ENCODE results near the gene RSPH4A. TPM values are rescaled to one million over a fixed set of nuclear protein-coding genes. Genes with fewer than 3 reads are reported as not detected.
"Not testable (repeated sequence)": the region's sequence is repeated elsewhere in the genome, so short reads cannot be mapped to it uniquely, and the experiment has no call there.

RSPH4A gene
- polyA plus RNA-seq, 1 donor from 2014 or later, result 11.0 TPM

DNA sequence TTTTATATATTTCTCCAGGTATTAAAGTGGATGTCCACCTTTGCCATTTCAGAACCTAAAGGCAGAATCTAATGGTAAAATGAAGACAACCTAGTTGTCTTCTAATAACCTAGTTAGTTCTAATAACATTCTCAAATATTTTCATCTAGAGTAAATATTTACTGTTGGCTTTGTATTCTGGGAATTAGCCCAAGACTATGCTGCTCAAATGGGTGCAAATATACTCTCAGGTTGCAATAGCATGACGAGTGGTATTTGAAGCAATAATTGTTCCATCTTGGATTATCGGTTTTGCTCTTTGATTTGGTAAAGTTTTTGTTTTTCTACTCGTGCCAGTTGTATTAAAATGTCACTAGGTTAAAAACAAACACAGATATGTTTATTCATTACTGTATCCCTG, 21.0 kb upstream of the RSPH4A start:
- Histone ChIP-seq H3K36me3 (ENCODE audit: insufficient read depth, low read length) (peaks cover 19% of the 10 kb centered on the region), H2AFZ (ENCODE audit: low read depth, low read length) (no peak overlapping the region), H3K27ac (ENCODE audit: low read length) (no peak overlapping the region), H3K9ac (ENCODE audit: low read length) (no peak overlapping the region), H3F3A (ENCODE audit: insufficient read depth, low read length, poor library complexity, severe bottlenecking) (no peaks in the 10 kb centered on the region), H3K27me3 (ENCODE audit: insufficient read depth, low read depth, low read length) (no peaks in the 10 kb centered on the region), H3K4me2 (ENCODE audit: low read length) (no peak overlapping the region), H3K9me3 (ENCODE audit: low read length) (no peaks in the 10 kb centered on the region), H3K79me2 (replicated peaks; ENCODE audit: insufficient read depth, low read length) (no peaks in the 10 kb centered on the region), H3K9me2 (ENCODE audit: insufficient read depth, low read length) (no peaks in the 10 kb centered on the region), H4K20me1 (ENCODE audit: insufficient read depth) (no peaks in the 10 kb centered on the region), H3K4me3 (ENCODE audit: low read length) (no peak overlapping the region)
- TF ChIP-seq RAD21 (conservative IDR thresholded peaks at IDR 0.05), result no peak

DNA sequence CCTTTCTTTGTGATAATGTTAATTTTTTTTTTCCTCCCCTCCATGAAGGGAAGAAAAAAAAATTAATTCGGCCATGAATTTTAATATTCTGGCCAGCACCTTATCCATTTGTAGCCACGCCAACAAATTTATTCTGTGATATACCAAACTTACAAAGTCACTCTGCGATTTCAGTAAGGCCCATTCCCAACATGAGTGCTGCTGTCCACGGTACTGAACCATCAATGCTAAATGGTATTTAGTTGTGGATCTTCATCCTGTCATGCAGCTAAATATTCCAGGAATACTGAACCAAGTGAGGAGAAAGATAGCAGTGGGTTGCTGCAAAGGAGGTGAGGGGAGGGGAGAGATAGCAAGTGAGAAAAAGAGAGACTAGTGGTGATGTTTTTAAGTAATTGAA, 19.5 kb upstream of the RSPH4A start:
- no peak overlapping the region for H3K4me3 ChIP-seq (ENCODE audit: low read length)
- no peaks in the 10 kb centered on the region for H3F3A ChIP-seq (ENCODE audit: insufficient read depth, low read length, poor library complexity, severe bottlenecking)
- H2AFZ ChIP-seq (ENCODE audit: low read depth, low read length), result no peak overlapping the region
- no peak overlapping the region for H3K27ac ChIP-seq (ENCODE audit: low read length)
- no peaks in the 10 kb centered on the region for H3K27me3 ChIP-seq (ENCODE audit: insufficient read depth, low read depth, low read length)
- no peaks in the 10 kb centered on the region for H3K9me3 ChIP-seq (ENCODE audit: low read length)
- no peaks in the 10 kb centered on the region for H3K79me2 ChIP-seq (replicated peaks; ENCODE audit: insufficient read depth, low read length)
- no peak overlapping the region for H3K9ac ChIP-seq (ENCODE audit: low read length)
- no peak for TF ChIP-seq MXI1 (conservative IDR thresholded peaks at IDR 0.05; ENCODE audit: poor library complexity, severe bottlenecking)
- no peak for TF ChIP-seq RAD21 (conservative IDR thresholded peaks at IDR 0.05)
- TF ChIP-seq, protein P1, sequence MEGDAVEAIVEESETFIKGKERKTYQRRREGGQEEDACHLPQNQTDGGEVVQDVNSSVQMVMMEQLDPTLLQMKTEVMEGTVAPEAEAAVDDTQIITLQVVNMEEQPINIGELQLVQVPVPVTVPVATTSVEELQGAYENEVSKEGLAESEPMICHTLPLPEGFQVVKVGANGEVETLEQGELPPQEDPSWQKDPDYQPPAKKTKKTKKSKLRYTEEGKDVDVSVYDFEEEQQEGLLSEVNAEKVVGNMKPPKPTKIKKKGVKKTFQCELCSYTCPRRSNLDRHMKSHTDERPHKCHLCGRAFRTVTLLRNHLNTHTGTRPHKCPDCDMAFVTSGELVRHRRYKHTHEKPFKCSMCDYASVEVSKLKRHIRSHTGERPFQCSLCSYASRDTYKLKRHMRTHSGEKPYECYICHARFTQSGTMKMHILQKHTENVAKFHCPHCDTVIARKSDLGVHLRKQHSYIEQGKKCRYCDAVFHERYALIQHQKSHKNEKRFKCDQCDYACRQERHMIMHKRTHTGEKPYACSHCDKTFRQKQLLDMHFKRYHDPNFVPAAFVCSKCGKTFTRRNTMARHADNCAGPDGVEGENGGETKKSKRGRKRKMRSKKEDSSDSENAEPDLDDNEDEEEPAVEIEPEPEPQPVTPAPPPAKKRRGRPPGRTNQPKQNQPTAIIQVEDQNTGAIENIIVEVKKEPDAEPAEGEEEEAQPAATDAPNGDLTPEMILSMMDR (IDR thresholded peaks at IDR 0.05; ENCODE audit: poor library complexity, severe bottlenecking), result no peak
- TF ChIP-seq POLR2AphosphoS5 (IDR thresholded peaks at IDR 0.05), result no peak
- TF ChIP-seq, protein P2, sequence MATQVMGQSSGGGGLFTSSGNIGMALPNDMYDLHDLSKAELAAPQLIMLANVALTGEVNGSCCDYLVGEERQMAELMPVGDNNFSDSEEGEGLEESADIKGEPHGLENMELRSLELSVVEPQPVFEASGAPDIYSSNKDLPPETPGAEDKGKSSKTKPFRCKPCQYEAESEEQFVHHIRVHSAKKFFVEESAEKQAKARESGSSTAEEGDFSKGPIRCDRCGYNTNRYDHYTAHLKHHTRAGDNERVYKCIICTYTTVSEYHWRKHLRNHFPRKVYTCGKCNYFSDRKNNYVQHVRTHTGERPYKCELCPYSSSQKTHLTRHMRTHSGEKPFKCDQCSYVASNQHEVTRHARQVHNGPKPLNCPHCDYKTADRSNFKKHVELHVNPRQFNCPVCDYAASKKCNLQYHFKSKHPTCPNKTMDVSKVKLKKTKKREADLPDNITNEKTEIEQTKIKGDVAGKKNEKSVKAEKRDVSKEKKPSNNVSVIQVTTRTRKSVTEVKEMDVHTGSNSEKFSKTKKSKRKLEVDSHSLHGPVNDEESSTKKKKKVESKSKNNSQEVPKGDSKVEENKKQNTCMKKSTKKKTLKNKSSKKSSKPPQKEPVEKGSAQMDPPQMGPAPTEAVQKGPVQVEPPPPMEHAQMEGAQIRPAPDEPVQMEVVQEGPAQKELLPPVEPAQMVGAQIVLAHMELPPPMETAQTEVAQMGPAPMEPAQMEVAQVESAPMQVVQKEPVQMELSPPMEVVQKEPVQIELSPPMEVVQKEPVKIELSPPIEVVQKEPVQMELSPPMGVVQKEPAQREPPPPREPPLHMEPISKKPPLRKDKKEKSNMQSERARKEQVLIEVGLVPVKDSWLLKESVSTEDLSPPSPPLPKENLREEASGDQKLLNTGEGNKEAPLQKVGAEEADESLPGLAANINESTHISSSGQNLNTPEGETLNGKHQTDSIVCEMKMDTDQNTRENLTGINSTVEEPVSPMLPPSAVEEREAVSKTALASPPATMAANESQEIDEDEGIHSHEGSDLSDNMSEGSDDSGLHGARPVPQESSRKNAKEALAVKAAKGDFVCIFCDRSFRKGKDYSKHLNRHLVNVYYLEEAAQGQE (IDR thresholded peaks at IDR 0.05; ENCODE audit: borderline replicate concordance), result no peak
- no peak for TF ChIP-seq TAF1 (IDR thresholded peaks at IDR 0.05; ENCODE audit: low read depth)
- no peak for TF ChIP-seq EP300 (conservative IDR thresholded peaks at IDR 0.05; ENCODE audit: poor library complexity, severe bottlenecking)
- no peak for TF ChIP-seq SMC3 (conservative IDR thresholded peaks at IDR 0.05; ENCODE audit: poor library complexity)
- no peak for TF ChIP-seq EZH2 (IDR thresholded peaks at IDR 0.05; ENCODE audit: borderline replicate concordance, insufficient read depth, low read length, poor library complexity, severe bottlenecking)
- H4K20me1 ChIP-seq (ENCODE audit: insufficient read depth), result no peaks in the 10 kb centered on the region
- H3K9me2 ChIP-seq (ENCODE audit: insufficient read depth, low read length), result no peaks in the 10 kb centered on the region
- peaks cover 11% of the 10 kb centered on the region for H3K36me3 ChIP-seq (ENCODE audit: insufficient read depth, low read length)
- H3K4me2 ChIP-seq (ENCODE audit: low read length), result no peak overlapping the region

DNA sequence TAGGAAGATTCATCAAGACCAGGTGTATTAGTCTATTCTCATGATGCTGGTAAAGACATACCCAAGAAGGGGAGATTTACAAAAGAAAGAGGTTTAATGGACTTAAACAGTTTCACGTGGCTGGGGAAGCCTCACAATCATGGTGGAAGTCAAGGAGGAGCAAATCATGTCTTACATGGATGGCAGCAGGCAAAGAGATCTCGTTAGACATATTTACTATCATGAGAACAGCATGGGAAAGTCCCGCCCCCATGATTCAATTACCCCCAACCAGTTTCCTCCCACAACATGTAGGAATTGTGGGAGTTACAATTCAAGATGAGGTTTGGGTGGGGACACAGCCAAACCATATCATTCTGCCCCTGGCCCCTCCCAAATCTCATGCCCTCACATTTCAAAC, 12.4 kb upstream of the RSPH4A start:
- not testable (repeated sequence) for H3K9ac ChIP-seq (ENCODE audit: low read length); H3F3A ChIP-seq (ENCODE audit: insufficient read depth, low read length, poor library complexity, severe bottlenecking); H2AFZ ChIP-seq (ENCODE audit: low read depth, low read length); H3K9me3 ChIP-seq (ENCODE audit: low read length); H3K36me3 ChIP-seq (ENCODE audit: insufficient read depth, low read length); H3K27ac ChIP-seq (ENCODE audit: low read length); H4K20me1 ChIP-seq (ENCODE audit: insufficient read depth); H3K4me2 ChIP-seq (ENCODE audit: low read length); H3K4me3 ChIP-seq (ENCODE audit: low read length); H3K9me2 ChIP-seq (ENCODE audit: insufficient read depth, low read length); H3K79me2 ChIP-seq (replicated peaks; ENCODE audit: insufficient read depth, low read length); H3K27me3 ChIP-seq (ENCODE audit: insufficient read depth, low read depth, low read length)

DNA sequence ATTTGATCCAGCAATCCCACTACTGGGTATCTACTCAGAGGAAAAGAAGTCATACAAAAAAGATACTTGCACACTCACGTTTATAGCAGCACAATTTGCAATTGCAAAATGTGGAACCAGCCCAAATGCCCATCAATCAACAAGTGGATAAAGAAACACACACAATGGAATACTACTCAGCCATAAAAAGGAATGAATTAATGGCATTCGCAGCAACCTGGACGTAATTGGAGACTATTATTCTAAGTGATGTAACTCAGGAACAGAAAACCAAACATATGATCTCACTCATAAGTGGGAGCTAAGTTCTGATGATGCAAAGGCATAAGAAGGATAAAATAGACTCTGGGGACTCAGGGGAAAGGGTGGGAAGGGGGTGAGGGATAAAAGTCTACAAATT, 11.4 kb upstream of the RSPH4A start:
- not testable (repeated sequence) for H3K9me2 ChIP-seq (ENCODE audit: insufficient read depth, low read length)

More for the DNA sequence above, 11.4 kb upstream of the RSPH4A start:
- not testable (repeated sequence) for H3K4me3 ChIP-seq (ENCODE audit: low read length); H3K27me3 ChIP-seq (ENCODE audit: insufficient read depth, low read depth, low read length); H3K36me3 ChIP-seq (ENCODE audit: insufficient read depth, low read length); H3K27ac ChIP-seq (ENCODE audit: low read length); H4K20me1 ChIP-seq (ENCODE audit: insufficient read depth); H3F3A ChIP-seq (ENCODE audit: insufficient read depth, low read length, poor library complexity, severe bottlenecking); H3K4me2 ChIP-seq (ENCODE audit: low read length); H3K9ac ChIP-seq (ENCODE audit: low read length); H2AFZ ChIP-seq (ENCODE audit: low read depth, low read length); H3K9me3 ChIP-seq (ENCODE audit: low read length); H3K79me2 ChIP-seq (replicated peaks; ENCODE audit: insufficient read depth, low read length)
